Brain microvascular endothelial cell (primary cell): ENCODE data around the gene LMLN.
"Not testable (repeated sequence)": the region's sequence is repeated elsewhere in the genome, so short reads cannot be mapped to it uniquely, and the experiment has no call there.

Source experiments
- DNase-seq: peaks from one replicate; pipeline ENCODE4 v3.0.0-alpha.2; 2020
- H3K27ac ChIP-seq: fragments of 250-450 bp; sonication (Bioruptor Pico); 2 replicates; pipeline ENCODE4 v1.5.1; 2020; ENCODE audit warnings: mild to moderate bottlenecking, moderate library complexity
- H3K27me3 ChIP-seq: fragments of 250-450 bp; sonication (Bioruptor Pico); replicated peaks from 2 replicates; pipeline ENCODE4 v1.5.1; 2020; ENCODE audit warnings: mild to moderate bottlenecking
- H3K36me3 ChIP-seq: fragments of 250-450 bp; sonication (Bioruptor Pico); replicated peaks from 2 replicates; pipeline ENCODE4 v1.5.1; 2020; ENCODE audit warnings: mild to moderate bottlenecking
- H3K4me3 ChIP-seq: 2 replicates; pipeline ENCODE4 v1.5.1; 2011; ENCODE audit warnings: low read depth, mild to moderate bottlenecking, control low read depth, low read length, moderate library complexity
- in situ Hi-C: cut with HindIII; loops from 2 replicates; pipeline ENCODE4 v1.10.0; 2017; ENCODE audit warnings: low sequenced_read_pairs, low pct_ligation_motif_present
- TF ChIP-seq, protein P1 (sequence below): IDR thresholded peaks from 2 replicates; pipeline ENCODE4 v1.5.1; 2011; ENCODE audit warnings: low read depth, mild to moderate bottlenecking, moderate library complexity, low read length, control low read depth, inconsistent platforms; ENCODE audit errors: missing control alignments

LMLN gene

DNA sequence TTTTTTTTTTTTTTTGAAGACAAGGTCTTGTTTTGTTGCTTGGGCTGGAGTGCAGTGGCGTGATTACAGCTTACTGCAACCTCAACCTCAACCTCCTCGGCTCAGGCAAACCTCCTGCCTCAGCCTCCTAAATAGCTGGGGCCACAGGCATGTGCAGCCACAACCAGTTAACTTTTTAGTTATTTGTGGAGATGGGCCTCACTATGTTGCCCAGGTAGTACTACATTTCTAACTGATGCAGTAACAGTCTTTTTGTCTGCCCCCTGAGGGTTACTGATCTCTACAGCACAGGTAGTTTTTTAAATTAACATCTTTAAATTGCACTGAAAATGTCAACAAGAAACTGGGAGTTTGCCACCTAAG, 3.4 kb upstream of the LMLN start:
- TF ChIP-seq, protein P1, sequence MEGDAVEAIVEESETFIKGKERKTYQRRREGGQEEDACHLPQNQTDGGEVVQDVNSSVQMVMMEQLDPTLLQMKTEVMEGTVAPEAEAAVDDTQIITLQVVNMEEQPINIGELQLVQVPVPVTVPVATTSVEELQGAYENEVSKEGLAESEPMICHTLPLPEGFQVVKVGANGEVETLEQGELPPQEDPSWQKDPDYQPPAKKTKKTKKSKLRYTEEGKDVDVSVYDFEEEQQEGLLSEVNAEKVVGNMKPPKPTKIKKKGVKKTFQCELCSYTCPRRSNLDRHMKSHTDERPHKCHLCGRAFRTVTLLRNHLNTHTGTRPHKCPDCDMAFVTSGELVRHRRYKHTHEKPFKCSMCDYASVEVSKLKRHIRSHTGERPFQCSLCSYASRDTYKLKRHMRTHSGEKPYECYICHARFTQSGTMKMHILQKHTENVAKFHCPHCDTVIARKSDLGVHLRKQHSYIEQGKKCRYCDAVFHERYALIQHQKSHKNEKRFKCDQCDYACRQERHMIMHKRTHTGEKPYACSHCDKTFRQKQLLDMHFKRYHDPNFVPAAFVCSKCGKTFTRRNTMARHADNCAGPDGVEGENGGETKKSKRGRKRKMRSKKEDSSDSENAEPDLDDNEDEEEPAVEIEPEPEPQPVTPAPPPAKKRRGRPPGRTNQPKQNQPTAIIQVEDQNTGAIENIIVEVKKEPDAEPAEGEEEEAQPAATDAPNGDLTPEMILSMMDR, result no peak
- Histone ChIP-seq H3K27me3 (no peaks in the 10 kb centered on the region), H3K4me3 (no peak overlapping the region), H3K27ac (no peak overlapping the region), H3K36me3 (peaks cover 48% of the 10 kb centered on the region)
- in situ Hi-C loops, result no loop called here
- no peak for DNase-seq

DNA sequence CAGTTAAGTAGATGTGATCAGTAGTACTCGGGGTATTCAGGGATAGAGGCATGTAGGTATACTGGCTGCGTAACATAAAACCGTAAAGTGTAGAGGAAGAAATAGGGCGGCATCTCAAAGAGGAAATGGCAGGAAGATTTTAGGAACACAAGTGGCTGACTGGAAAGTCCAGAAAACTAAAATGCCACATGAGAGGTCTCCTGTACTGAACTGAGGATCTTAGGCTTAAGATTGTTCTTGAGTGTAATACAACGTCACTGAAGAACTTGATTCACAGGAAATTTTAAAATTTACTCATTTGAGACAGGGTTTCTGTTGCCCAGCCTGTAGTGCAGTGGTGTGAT, 2.3 kb upstream of the LMLN start:
- H3K27ac ChIP-seq, result peak overlapping the region; percentile 5
- H3K36me3 ChIP-seq, result peaks cover 40% of the 10 kb centered on the region
- no peak overlapping the region for H3K4me3 ChIP-seq
- TF ChIP-seq, protein P1, result no peak
- in situ Hi-C loops, result no loop called here
- no peaks in the 10 kb centered on the region for H3K27me3 ChIP-seq
- DNase-seq, result no peak

DNA sequence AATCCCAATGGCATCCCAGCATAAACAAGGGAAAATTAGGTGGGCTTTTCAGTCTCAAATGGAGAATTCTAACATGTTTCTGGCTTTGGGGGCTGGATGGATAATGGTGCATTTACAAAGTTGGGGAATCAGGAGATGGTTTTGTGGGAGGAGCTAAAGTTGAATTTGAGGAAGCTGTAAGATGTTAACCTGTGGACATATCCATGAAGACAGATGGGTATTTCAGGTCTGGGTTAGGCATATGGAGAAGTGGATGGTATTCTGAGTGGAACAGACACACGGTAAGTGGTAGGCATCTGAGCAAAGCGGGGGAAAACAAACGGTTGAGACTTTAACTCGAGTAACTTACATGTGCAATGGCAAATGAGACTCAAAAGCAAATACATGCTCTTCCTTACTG, 1.7 kb upstream of the LMLN start:
- H3K27ac ChIP-seq, result no peak overlapping the region

DNA sequence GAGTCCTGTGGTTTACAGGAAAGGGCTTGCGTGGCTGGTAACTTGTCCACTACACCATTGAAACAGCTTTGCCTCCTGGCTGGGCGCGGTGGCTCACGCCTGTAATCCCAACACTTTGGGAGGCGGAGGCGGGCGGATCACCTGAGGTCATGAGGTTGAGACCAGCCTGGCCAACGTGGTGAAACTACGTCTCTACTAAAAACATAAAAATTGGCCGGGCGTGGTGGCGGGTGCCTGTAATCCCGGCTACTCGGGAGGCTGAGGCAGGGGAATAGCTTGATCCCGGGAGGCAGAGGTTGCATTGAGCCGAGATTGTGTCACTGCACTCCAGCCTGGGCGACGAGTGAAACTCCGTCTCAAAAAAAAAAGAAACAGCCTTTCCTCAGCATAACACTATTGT, 1.2 kb upstream of the LMLN start:
- H3K27me3 ChIP-seq, H3K27ac ChIP-seq, H3K4me3 ChIP-seq, DNase-seq, in situ Hi-C loops: not testable (repeated sequence)
- peaks cover 29% of the 10 kb centered on the region for H3K36me3 ChIP-seq

More for the DNA sequence above, 1.7 kb upstream of the LMLN start:
- no peak for DNase-seq
- H3K4me3 ChIP-seq, result no peak overlapping the region
- peaks cover 34% of the 10 kb centered on the region for H3K36me3 ChIP-seq
- TF ChIP-seq, protein P1, result no peak
- H3K27me3 ChIP-seq, result no peaks in the 10 kb centered on the region
- in situ Hi-C loops, result no loop called here

DNA sequence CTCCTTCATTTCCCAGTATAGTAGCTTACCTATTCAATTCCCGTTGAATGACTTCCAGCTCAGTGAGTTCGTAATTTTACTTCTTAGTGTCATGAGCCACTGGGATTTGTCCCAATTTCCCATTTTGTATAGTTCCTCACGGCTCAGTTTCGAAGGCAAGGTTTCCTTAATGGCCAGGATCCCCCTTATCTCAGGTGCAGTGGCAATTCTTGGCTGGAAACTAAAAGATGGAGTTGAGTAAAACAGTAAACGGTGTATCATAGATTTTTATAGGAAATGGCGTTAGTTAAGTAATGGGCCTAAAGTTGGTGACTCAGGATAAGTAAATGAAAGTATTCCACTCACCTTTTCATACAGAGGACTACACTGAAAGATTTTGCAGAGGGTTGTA, 522 bp upstream of the LMLN start:
- Histone ChIP-seq H3K27ac (peak overlapping the region; percentile 78), H3K36me3 (peaks cover 23% of the 10 kb centered on the region), H3K4me3 (peak overlapping the region; percentile 91), H3K27me3 (no peaks in the 10 kb centered on the region)
- TF ChIP-seq, protein P1, result no peak
- in situ Hi-C loops, result no loop called here
- DNase-seq, result no peak

DNA sequence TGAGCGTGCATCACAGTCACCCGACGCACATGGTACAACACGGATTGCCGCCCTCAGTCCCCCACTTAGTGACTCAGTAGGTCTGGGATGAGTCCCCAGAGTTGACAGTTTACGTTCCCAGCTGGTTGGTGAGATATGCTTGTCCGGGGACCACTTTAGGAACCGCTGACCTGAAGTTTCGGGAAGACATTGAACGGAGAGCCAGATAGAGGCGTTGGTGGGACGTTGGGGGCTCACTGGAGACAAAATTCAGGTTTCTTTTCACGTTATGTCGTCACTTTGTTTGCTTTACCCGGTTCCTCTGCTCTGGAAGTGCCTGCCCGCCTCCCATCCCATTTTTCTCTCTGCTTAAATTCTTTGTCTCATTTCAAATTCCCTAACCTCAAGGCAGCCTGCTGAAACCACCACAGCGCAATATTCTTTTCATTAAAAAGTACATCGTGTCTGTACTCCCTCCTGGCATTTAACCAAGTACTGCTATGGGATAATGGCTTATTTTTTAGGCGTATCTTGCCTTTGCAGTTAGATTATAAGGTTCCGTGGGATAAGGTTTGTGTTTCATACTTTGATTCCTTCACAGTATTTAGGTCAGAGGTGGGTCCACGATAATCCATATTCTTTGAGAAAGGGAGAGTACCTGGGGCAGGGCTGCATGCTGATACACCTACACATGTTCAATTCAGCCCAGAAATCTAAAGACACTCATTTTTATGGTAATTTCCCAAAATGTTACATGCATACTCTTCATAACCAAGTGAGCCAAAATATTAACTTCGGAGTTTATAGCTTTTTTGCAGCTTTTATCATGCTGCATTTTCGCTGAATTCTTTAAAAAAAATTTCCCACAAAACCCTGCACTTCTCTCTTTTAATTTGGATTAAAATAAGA, 921 bp downstream of the LMLN start:
- H3K4me3 ChIP-seq, result peak overlapping the region; percentile 91
- H3K27me3 ChIP-seq, result no peaks in the 10 kb centered on the region
- in situ Hi-C loops, result no loop called here
- TF ChIP-seq, protein P1, result no peak
- peak overlapping the region; percentile 56 for H3K27ac ChIP-seq
- no peak for DNase-seq
- H3K36me3 ChIP-seq, result peaks cover 9% of the 10 kb centered on the region
